GM10266 (cell line): ENCODE results near the gene F2RL2.

Source experiments
- DNase-seq: peaks from one replicate; pipeline ENCODE4 v3.0.0; 2012; ENCODE audit errors: extremely low spot score
- TF ChIP-seq, protein P1 (sequence below): IDR thresholded peaks from 2 replicates; pipeline ENCODE4 v1.5.1; 2012; ENCODE audit warnings: mild to moderate bottlenecking, low read depth; ENCODE audit not compliant: control insufficient read depth, insufficient read depth; ENCODE audit errors: missing control alignments

F2RL2 gene

DNA sequence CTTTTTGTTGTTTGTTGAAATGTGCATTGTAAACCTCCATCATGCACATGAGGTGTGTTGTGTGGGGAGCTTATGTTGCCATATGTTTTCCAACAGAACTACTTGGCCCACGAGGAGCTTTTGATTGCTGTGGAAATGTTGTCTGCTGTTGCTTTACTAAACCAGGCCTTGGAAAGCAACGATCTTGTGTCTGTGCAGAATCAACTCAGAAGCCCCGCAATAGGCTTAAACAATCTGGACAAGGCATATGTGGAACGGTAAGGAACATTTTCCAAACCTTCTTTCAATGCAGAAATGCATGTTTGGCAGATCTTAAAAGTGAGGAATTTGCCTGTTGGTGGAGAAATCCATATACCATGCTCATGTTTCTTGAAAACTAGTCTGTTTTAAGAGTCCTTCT lies 22.5 kb downstream of the F2RL2 start:
- TF ChIP-seq, protein P1, sequence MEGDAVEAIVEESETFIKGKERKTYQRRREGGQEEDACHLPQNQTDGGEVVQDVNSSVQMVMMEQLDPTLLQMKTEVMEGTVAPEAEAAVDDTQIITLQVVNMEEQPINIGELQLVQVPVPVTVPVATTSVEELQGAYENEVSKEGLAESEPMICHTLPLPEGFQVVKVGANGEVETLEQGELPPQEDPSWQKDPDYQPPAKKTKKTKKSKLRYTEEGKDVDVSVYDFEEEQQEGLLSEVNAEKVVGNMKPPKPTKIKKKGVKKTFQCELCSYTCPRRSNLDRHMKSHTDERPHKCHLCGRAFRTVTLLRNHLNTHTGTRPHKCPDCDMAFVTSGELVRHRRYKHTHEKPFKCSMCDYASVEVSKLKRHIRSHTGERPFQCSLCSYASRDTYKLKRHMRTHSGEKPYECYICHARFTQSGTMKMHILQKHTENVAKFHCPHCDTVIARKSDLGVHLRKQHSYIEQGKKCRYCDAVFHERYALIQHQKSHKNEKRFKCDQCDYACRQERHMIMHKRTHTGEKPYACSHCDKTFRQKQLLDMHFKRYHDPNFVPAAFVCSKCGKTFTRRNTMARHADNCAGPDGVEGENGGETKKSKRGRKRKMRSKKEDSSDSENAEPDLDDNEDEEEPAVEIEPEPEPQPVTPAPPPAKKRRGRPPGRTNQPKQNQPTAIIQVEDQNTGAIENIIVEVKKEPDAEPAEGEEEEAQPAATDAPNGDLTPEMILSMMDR = no peak

DNA sequence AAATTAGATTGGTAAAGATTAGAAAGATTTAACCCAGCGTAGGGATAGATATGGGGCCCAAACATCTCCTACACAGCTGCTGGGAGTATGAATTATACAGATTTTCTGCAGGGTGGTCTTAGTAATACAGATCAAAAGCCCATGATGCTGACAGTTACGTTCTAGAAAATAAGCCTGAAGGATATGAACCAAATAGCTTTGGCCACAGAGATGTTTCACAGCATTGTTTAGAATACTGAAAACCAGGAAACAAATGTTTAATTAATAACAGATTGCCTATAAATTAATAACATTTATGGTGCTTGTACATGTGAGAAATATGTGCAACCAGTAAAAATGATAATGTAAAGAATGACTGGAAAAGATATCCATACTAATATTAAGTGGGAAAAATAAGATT lies 24.7 kb downstream of the F2RL2 start:
- TF ChIP-seq, protein P1 = no peak

More for the DNA sequence above, 22.5 kb downstream of the F2RL2 start:
- DNase-seq = no peak

DNA sequence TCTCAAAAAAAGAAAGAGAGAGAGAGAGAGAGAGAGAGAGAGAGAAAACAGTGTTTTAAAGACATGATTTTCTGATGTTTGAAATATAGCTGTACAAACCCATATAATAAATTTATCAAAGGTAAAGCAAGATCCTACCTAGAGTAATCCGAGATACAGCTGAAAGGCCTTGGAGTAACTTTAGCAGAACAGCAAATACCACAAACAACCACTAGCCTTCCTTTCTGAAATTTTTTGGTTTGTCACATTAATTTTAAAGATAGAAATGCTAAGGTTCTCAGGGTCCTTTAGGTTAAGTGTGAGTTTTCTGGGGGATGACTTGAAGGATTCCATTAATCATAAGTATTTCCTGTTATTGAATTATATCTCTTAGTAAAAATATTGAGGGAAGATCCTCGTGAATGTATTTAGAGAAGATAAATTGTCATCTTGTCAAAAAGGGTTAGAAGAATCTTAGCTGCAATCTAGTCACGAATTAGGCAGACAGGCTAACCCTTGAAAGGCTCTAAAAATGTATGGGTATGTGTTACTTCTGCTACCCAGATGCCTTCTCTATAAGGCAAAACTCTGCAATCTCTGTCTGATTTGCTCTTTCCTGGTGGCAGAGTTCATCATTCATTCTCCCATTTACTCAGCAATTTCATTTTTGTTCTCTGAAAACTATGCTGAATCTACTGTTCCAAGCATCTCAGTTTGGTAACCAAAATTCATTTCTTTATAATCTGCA lies 27.3 kb downstream of the F2RL2 start:
- TF ChIP-seq, protein P1 = no peak
- no peak for DNase-seq

More for the DNA sequence above, 24.7 kb downstream of the F2RL2 start:
- DNase-seq = no peak

DNA sequence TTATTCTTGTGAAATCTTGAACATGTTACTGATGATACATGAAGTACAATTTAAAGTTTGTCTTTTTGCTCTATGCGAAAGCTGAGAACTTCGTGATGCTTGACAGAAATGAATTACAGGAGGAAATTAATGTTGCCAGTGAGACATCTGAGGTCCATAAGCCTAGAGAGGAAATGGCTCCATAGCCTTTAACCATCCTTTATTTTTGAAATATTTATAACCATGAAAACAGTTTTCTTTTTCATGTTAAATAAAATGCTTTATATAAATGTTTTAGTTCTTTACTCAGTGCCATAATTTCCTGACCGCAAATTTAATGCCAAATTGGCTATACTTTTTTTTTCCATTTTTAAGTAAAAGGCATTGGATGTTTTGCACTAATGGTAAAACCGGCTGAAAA lies 29.1 kb downstream of the F2RL2 start:
- no peak for DNase-seq
- TF ChIP-seq, protein P1 = no peak

DNA sequence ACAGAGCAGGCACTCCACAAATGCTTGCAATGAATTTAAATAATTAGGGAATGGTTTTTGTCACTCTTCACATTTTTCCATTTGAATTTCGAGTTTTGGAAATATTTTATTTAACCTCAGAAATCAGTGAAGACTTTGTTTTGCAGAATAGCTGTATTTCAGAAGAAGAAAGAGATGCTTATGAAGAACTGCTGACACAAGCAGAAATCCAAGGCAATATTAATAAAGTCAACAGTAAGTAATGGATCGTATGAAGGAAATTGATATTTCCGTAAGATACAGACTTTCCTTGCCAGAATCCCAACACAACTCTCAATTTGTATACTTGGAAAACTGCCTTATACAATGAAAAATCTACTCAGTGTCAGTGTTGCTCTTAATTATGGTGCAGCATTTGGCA lies 30.5 kb downstream of the F2RL2 start:
- TF ChIP-seq, protein P1 = no peak
- DNase-seq = no peak

DNA sequence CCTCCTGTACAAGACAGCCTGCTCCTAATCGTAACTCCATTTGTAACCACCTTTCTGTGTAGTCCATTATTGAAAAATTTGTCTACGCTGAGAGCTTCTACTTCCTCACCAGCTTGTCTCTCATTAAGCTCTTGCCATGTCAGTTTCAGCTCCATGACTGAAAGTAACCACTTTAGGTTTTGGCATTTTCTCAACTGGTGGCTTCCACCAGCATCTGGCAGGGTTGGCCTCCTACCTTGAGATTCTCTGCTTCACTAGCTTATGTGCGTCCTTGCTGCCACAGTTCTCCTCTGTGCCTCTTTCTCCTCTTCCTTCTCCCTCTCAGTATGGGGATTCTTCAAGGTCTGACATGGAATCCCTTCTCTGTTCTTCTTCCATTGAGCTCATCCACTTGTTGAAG lies 31.8 kb downstream of the F2RL2 start:
- DNase-seq = no peak
- TF ChIP-seq, protein P1 = no peak

DNA sequence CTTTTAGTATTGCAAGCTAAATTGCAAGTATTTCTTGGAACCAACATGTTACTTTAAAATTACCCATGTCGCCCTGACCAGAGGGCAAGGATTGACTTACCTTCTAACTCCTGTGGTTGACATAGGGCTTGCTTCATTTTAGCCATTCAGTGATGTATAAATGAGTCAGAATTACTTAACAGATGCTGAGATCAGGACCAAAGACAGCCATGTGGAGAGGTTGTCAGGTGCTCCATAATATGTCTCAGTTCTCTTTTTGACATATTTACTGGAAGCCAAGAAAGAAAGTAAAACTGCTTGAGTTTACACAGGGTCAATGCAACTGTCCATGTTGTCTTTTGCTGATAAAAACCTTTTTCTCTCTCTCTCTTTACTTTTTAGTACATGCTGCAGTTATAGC lies 33.2 kb downstream of the F2RL2 start:
- DNase-seq = peak; percentile 21
- TF ChIP-seq, protein P1 = no peak
